ENCODE measurements around the gene LRP3. TPM values are rescaled to one million over a fixed set of nuclear protein-coding genes. Genes with fewer than 3 reads are reported as not detected.
A peak's percentile ranks its signal among the peaks of the same experiment; 100 is the strongest.

LRP3 gene
- total and polyA plus RNA-seq, 2 of the 13 experiments (the other 11 are each of a cell fraction or from before 2014, with no cell fraction given), result 17.6 to 51.6 TPM

GRCh38 chr19:33241091-33241529 lies 47.0 kb downstream of the LRP3 start (continued):
- TF ChIP-seq, protein P1, sequence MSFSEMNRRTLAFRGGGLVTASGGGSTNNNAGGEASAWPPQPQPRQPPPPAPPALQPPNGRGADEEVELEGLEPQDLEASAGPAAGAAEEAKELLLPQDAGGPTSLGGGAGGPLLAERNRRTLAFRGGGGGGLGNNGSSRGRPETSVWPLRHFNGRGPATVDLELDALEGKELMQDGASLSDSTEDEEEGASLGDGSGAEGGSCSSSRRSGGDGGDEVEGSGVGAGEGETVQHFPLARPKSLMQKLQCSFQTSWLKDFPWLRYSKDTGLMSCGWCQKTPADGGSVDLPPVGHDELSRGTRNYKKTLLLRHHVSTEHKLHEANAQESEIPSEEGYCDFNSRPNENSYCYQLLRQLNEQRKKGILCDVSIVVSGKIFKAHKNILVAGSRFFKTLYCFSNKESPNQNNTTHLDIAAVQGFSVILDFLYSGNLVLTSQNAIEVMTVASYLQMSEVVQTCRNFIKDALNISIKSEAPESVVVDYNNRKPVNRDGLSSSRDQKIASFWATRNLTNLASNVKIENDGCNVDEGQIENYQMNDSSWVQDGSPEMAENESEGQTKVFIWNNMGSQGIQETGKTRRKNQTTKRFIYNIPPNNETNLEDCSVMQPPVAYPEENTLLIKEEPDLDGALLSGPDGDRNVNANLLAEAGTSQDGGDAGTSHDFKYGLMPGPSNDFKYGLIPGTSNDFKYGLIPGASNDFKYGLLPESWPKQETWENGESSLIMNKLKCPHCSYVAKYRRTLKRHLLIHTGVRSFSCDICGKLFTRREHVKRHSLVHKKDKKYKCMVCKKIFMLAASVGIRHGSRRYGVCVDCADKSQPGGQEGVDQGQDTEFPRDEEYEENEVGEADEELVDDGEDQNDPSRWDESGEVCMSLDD (CRISPR knock-in tag; IDR thresholded peaks at IDR 0.05; ENCODE audit: borderline replicate concordance), result no peak; the same call in 1 of the 2 replicates
- TF ChIP-seq ZNF784 (CRISPR knock-in tag; IDR thresholded peaks at IDR 0.05; ENCODE audit: borderline replicate concordance) (0 out of 2 replicates have a peak, but pooled peaks have one; percentile 21), PHF5A (CRISPR knock-in tag; IDR thresholded peaks at IDR 0.05; ENCODE audit: low read depth, unreplicated experiment) (no peak), ZBTB20 (CRISPR knock-in tag; IDR thresholded peaks at IDR 0.05; ENCODE audit: borderline replicate concordance, low read depth) (peak; percentile 23; the same call in 1 of the 2 replicates), BORCS8-MEF2B (CRISPR knock-in tag; IDR thresholded peaks at IDR 0.05) (no peak; the same call in 1 of the 2 replicates), RBAK (CRISPR knock-in tag; IDR thresholded peaks at IDR 0.05) (no peak), HNRNPLL (IDR thresholded peaks at IDR 0.05; ENCODE audit: low read depth, low read length, poor library complexity, severe bottlenecking) (no peak), BRF2 (CRISPR knock-in tag; IDR thresholded peaks at IDR 0.05) (no peak), POLR2G (IDR thresholded peaks at IDR 0.05; ENCODE audit: low read depth, low read length) (0 out of 2 replicates have a peak, but pooled peaks have one; percentile 36), ZC3H4 (CRISPR knock-in tag; IDR thresholded peaks at IDR 0.05; ENCODE audit: borderline replicate concordance) (no peak), GZF1 (CRISPR knock-in tag; IDR thresholded peaks at IDR 0.05) (no peak), E2F1 (CRISPR knock-in tag; IDR thresholded peaks at IDR 0.05) (no peak), GPN1 (CRISPR knock-in tag; IDR thresholded peaks at IDR 0.05; ENCODE audit: borderline replicate concordance) (no peak), KLF12 (CRISPR knock-in tag; IDR thresholded peaks at IDR 0.05; ENCODE audit: borderline replicate concordance) (no peak), ZNF616 (CRISPR knock-in tag; IDR thresholded peaks at IDR 0.05; ENCODE audit: low read depth) (no peak), TBX3 (IDR thresholded peaks at IDR 0.05; ENCODE audit: borderline replicate concordance) (no peak), ZC3H13 (CRISPR knock-in tag; IDR thresholded peaks at IDR 0.05) (no peak), TOPORS (CRISPR knock-in tag; IDR thresholded peaks at IDR 0.05) (no peak), ZNF460 (CRISPR knock-in tag; IDR thresholded peaks at IDR 0.05; ENCODE audit: borderline replicate concordance) (no peak), ZMAT3 (CRISPR knock-in tag; conservative IDR thresholded peaks at IDR 0.05) (0 out of 2 replicates have a peak, but pooled peaks have one; percentile 20), ZNF790 (CRISPR knock-in tag; IDR thresholded peaks at IDR 0.05; ENCODE audit: borderline replicate concordance) (peak; percentile 76; the same call in 1 of the 2 replicates), IRF2 (CRISPR knock-in tag; IDR thresholded peaks at IDR 0.05) (no peak), WIZ (CRISPR knock-in tag; IDR thresholded peaks at IDR 0.05) (no peak)
- TF ChIP-seq, protein P2, sequence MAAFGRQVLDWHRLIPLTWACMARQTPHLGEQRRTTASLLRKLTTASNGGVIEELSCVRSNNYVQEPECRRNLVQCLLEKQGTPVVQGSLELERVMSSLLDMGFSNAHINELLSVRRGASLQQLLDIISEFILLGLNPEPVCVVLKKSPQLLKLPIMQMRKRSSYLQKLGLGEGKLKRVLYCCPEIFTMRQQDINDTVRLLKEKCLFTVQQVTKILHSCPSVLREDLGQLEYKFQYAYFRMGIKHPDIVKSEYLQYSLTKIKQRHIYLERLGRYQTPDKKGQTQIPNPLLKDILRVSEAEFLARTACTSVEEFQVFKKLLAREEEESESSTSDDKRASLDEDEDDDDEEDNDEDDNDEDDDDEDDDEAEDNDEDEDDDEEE (CRISPR knock-in tag; IDR thresholded peaks at IDR 0.05), result no peak
